ACC112 (cell line): ENCODE results near the gene SH3RF1.

ENCODE experiments used
- H2AFZ ChIP-seq: fragments of 200-600 bp; sonication (generic); one replicate; pipeline ENCODE4 v1.6.0; 2017; ENCODE audit warnings: antibody characterized with exemption, low read length; ENCODE audit not compliant: unreplicated experiment
- H3K27ac ChIP-seq: fragments of 200-600 bp; sonication (generic); 2 replicates; pipeline ENCODE4 v1.5.1; 2014; ENCODE audit warnings: low read depth, mild to moderate bottlenecking, antibody characterized with exemption, low read length, moderate library complexity
- H3K27me3 ChIP-seq: fragments of 200-600 bp; sonication (generic); 2 replicates; pipeline ENCODE4 v1.6.1; 2014; ENCODE audit warnings: mild to moderate bottlenecking, antibody characterized with exemption, low read length, moderate library complexity, mixed read lengths; ENCODE audit not compliant: insufficient read depth
- H3K36me3 ChIP-seq: fragments of 200-600 bp; sonication (generic); 2 replicates; pipeline ENCODE4 v1.6.1; 2016; ENCODE audit warnings: mild to moderate bottlenecking, antibody characterized with exemption, low read length, moderate library complexity, mixed read lengths; ENCODE audit not compliant: insufficient read depth
- H3K4me1 ChIP-seq: fragments of 200-600 bp; sonication (generic); one replicate; pipeline ENCODE4 v1.6.1; 2016; ENCODE audit warnings: low read length, mixed read lengths; ENCODE audit not compliant: insufficient read depth, unreplicated experiment, control insufficient read depth
- H3K4me3 ChIP-seq: fragments of 200-600 bp; sonication (generic); 2 replicates; pipeline ENCODE4 v1.5.1; 2014; ENCODE audit warnings: mild to moderate bottlenecking, low read depth, low read length
- H3K79me2 ChIP-seq: fragments of 200-600 bp; sonication (generic); one replicate; pipeline ENCODE4 v1.6.0; 2016; ENCODE audit warnings: low read length; ENCODE audit not compliant: control insufficient read depth, unreplicated experiment, insufficient read depth

Gene SH3RF1

DNA sequence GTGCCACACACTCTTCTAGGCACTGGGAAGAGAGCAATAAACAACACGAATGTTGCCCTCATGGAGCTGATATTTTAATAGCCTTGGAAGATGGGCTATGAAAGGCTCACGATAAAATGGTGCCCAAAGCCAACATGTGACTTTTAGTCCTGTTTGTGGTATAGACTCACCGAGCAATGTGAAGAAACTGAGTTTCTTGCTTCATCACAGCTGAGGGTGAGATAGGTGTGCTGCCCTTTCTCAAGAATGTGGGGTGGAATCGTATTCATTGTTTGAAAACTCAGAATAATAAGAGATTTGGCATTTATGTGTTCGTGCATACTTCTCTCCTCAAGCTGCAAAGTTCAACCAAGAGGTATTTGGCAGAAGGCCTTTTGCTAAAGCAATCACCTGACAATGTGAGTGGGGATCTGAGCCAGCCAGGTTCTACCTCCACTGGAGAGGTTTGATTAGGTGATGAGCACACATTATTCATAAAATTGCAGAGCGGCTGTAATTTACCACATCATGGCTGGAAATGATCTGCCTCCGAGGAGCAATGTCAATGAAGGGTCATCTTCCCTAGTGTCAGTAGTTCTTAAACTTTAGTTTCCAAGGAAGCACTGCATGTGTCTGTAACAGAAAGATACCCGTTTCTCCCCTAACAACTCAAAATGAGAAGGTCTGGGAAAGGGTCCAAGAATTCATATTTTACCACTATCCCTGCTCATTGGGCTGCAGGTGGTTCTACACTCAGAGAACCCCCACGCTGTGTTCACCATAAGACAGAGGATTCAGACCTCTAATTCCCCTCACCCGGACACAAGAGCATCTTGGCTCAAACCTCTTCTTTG is 218.8 kb downstream of the SH3RF1 start:
- H3K27ac ChIP-seq, result no peak overlapping the region
- H3K4me1 ChIP-seq, result no peaks in the 10 kb centered on the region
- no peaks in the 10 kb centered on the region for H3K79me2 ChIP-seq
- no peak overlapping the region for H2AFZ ChIP-seq
- no peak overlapping the region for H3K4me3 ChIP-seq
- H3K27me3 ChIP-seq, result no peaks in the 10 kb centered on the region
- H3K36me3 ChIP-seq, result no peaks in the 10 kb centered on the region

GRCh38 chr4:169050881-169051760 is 219.6 kb downstream of the SH3RF1 start:
- Histone ChIP-seq H3K36me3 (no peaks in the 10 kb centered on the region), H3K4me3 (no peak overlapping the region), H3K27me3 (no peaks in the 10 kb centered on the region), H3K79me2 (no peaks in the 10 kb centered on the region), H2AFZ (no peak overlapping the region), H3K4me1 (no peaks in the 10 kb centered on the region), H3K27ac (no peak overlapping the region)

GRCh38 chr4:169050284-169050683 is 220.5 kb downstream of the SH3RF1 start:
- Histone ChIP-seq H2AFZ (no peak overlapping the region), H3K27ac (no peak overlapping the region), H3K36me3 (no peaks in the 10 kb centered on the region), H3K27me3 (no peaks in the 10 kb centered on the region), H3K4me3 (no peak overlapping the region), H3K79me2 (no peaks in the 10 kb centered on the region), H3K4me1 (no peaks in the 10 kb centered on the region)

GRCh38 chr4:169048868-169049414 is 221.8 kb downstream of the SH3RF1 start:
- Histone ChIP-seq H3K79me2 (no peaks in the 10 kb centered on the region), H3K36me3 (no peaks in the 10 kb centered on the region), H3K27me3 (no peaks in the 10 kb centered on the region), H3K4me1 (no peaks in the 10 kb centered on the region), H3K4me3 (no peak overlapping the region), H2AFZ (no peak overlapping the region), H3K27ac (no peak overlapping the region)

DNA sequence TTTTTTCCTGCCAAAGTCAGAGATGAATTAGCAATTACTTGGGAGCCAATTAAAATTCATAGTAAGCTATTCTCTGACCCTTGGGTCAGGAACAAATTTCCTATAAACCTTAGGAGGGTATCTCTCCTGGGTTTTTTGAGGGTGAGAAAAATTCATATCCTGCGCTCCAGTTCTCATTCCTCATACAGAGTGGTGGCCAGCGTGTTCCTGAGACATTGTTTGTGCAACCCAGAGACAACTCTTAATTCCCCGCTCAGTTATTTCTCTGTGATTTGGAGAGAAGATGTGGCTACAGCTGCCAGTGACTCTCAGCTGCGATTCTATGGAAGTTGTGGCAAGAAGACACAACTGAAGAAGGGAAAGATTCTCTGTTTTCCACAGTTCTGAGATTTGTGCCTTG is 222.8 kb downstream of the SH3RF1 start:
- H2AFZ ChIP-seq, result no peak overlapping the region
- H3K27ac ChIP-seq, result no peak overlapping the region
- no peaks in the 10 kb centered on the region for H3K27me3 ChIP-seq
- H3K79me2 ChIP-seq, result no peaks in the 10 kb centered on the region
- no peaks in the 10 kb centered on the region for H3K4me1 ChIP-seq
- no peaks in the 10 kb centered on the region for H3K36me3 ChIP-seq
- H3K4me3 ChIP-seq, result no peak overlapping the region

DNA sequence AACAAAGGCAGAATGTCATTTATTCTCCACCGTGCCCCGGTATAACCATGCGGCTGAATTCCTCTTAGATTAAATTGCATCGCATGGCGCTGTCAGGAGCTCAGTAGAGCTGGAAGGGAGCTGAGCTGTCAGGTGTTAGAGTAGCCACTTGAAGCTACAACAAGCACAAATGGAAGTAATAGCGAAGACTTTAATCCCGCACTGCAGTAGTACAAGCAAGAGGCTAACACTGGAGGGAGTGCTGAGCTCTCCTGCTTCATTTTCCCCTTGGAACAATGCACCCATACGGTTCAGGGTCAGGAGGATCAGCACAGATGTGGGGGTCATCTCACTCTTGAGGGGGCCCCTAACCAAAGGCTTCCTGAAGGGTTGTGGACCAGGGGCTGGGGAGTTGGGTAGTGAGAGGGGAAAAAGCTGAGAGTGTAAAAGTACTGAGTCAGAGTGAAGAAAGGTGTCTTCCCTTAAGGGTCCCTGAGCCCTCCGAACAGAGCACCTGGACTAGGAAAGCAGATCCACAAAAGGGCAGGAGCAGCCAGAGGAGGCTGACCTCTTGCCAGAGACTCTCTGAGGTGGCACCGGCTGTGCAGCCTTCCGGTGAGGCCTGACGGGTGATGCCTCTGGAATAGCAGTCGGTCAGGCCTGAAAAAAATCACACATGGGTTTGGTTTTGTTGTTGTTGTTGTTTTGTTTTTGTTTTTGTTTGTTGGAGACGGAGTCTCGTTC is 224.7 kb downstream of the SH3RF1 start:
- H3K79me2 ChIP-seq, result no peaks in the 10 kb centered on the region
- H3K4me1 ChIP-seq, result no peaks in the 10 kb centered on the region
- H3K27ac ChIP-seq, result no peak overlapping the region
- no peak overlapping the region for H2AFZ ChIP-seq
- no peak overlapping the region for H3K4me3 ChIP-seq
- H3K36me3 ChIP-seq, result no peaks in the 10 kb centered on the region
- H3K27me3 ChIP-seq, result no peaks in the 10 kb centered on the region

DNA sequence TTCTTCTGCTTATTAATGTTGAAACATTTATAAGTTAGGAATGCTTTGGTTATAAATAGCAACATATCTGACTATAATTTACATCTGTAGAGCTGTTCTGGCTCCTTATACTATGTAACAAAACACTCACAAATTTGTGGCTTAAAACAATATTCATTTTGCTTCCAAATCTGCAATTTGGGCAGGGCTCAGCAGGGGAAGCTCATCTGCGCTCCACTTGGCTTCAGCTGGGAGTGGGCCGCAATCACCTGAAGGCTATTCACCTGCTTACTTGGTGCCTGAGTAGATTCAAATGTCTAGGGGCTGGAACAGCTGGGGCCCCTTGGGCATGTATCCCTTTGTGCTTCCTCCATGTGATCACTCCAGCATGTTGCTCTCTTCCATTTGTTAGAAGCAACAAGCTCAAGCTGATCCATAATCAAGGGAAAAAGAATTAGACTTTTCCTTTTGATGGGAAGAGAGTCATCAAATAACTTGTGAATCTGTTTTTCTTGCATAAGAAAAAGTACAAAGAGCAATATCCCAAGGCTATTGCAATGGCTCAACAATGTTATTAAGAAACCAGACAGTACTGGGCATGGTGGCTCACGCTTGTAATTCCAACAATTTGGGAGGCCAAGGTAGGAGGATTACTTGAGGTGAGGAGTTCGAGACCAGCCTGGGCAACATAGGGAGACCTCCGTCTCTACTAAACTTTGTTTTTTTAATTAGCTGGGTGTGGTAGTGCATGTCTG is 225.9 kb downstream of the SH3RF1 start:
- Histone ChIP-seq H3K27ac (no peak overlapping the region), H3K79me2 (no peaks in the 10 kb centered on the region), H3K4me1 (no peaks in the 10 kb centered on the region), H3K4me3 (no peak overlapping the region), H3K27me3 (no peaks in the 10 kb centered on the region), H3K36me3 (no peaks in the 10 kb centered on the region), H2AFZ (no peak overlapping the region)
